HCT116 (cell line): Measurements from ENCODE around the gene TBXAS1. TPM values are rescaled to one million over a fixed set of nuclear protein-coding genes. Genes with fewer than 3 reads are reported as not detected.

Experiments
- ATAC-seq: fragments of 200-7000 bp; cut with Tn5 transposase; 2 replicates; pipeline ENCODE4 v1.9.1; 2020; ENCODE audit warnings: mild to moderate bottlenecking, moderate library complexity
- BruUV-seq: library from RNA; stranded (reverse); fragments of 400-500 nt; replicated peaks from 2 replicates; lab custom pipeline; 2021; lab: Mats Ljungman, UMichigan
- CTCF ChIA-PET: fragments of 300-600 bp; sonication (Branson Sonifier 250); formaldehyde crosslinking; loops from one replicate; lab custom pipeline; 2021; ENCODE audit warnings: antibody characterized with exemption; lab: Charles Lee
- POLR2A ChIA-PET: fragments of 300-600, 350-600 bp; sonication (Branson Sonifier 250); formaldehyde crosslinking; loops from one replicate; lab custom pipeline; 2021; ENCODE audit warnings: antibody characterized with exemption; lab: Charles Lee
- RAD21 ChIA-PET, 2 experiments: fragments of 300-600 bp; sonication (Branson Sonifier 250); formaldehyde crosslinking; loops; one replicate each; lab custom pipeline; 2023; ENCODE audit warnings: low total read pairs in 2 of 2; ENCODE audit not compliant: uncharacterized antibody in 2 of 2, unreplicated experiment in 2 of 2, low non-redundant PET in 1 of 2; lab: Charles Lee
- DNase-seq: peaks from one replicate; pipeline ENCODE4 v3.0.0-alpha.2; 2010; ENCODE audit warnings: low read depth, low spot score
- H2AFZ ChIP-seq: fragments of 200-600 bp; shearing (Covaris generic), sonication (generic); 2 replicates; pipeline ENCODE4 v1.6.1; 2017; ENCODE audit warnings: low read depth, mixed run types, mixed read lengths, antibody characterized with exemption, low read length; ENCODE audit not compliant: poor library complexity, severe bottlenecking
- H3K27ac ChIP-seq: 2 replicates; pipeline ENCODE4 v1.5.1; 2012; ENCODE audit warnings: low read depth, low read length
- H3K27me3 ChIP-seq: fragments of 200-600 bp; sonication (generic); 2 replicates; pipeline ENCODE4 v1.6.1; 2016; ENCODE audit warnings: mixed run types, low read length, mixed read lengths; ENCODE audit not compliant: insufficient read depth
- H3K36me3 ChIP-seq, 2 experiments: fragments of 200-500 bp in 1 of 2; fragments of 200-600 bp in 1 of 2; sonication (Bioruptor generic) in 1 of 2; sonication (generic) in 1 of 2; 2 replicates each; pipeline versions ENCODE4 v1.5.1 to v1.6.1; 2014 to 2016; ENCODE audit warnings: low read length in 2 of 2, inconsistent platforms in 1 of 2, mixed read lengths in 1 of 2, mixed run types in 1 of 2; ENCODE audit not compliant: insufficient read depth in 2 of 2, control insufficient read depth in 1 of 2
- H3K4me1 ChIP-seq, 2 experiments: fragments of 200-600 bp in 1 of 2; sonication (generic) in 1 of 2; 2 replicates each; pipeline versions ENCODE4 v1.5.1 to v1.6.1; 2012 to 2017; ENCODE audit warnings: low read length in 2 of 2, inconsistent platforms in 1 of 2, mild to moderate bottlenecking in 1 of 2, mixed read lengths in 1 of 2, mixed run types in 1 of 2, moderate library complexity in 1 of 2; ENCODE audit not compliant: insufficient read depth in 2 of 2, control insufficient read depth in 1 of 2
- H3K4me2 ChIP-seq: fragments of 200-600 bp; sonication (generic); 2 replicates; pipeline ENCODE4 v1.6.1; 2017; ENCODE audit warnings: mixed run types, low read length, mixed read lengths
- H3K4me3 ChIP-seq, 2 experiments: fragments of 200-600 bp in 1 of 2; sonication (generic) in 1 of 2; replicated peaks in 1 of 2; 2 replicates each; pipeline ENCODE4 v1.5.1; 2011 to 2016; ENCODE audit warnings: low read length in 2 of 2, control low read depth in 1 of 2, low read depth in 1 of 2, mild to moderate bottlenecking in 1 of 2, mixed read lengths in 1 of 2, mixed run types in 1 of 2
- H3K79me2 ChIP-seq: fragments of 200-600 bp; sonication (generic); 2 replicates; pipeline ENCODE4 v1.6.1; 2017; ENCODE audit warnings: mild to moderate bottlenecking, mixed run types, low read length, moderate library complexity, mixed read lengths; ENCODE audit not compliant: insufficient read depth
- H3K9ac ChIP-seq: fragments of 200-600 bp; sonication (generic); 2 replicates; pipeline ENCODE4 v1.6.1; 2016; ENCODE audit warnings: low read length, mixed read lengths
- H3K9me2 ChIP-seq: fragments of 200-600 bp; sonication (generic), shearing (Covaris generic); 2 replicates; pipeline ENCODE4 v1.6.1; 2017; ENCODE audit warnings: mixed run types, mild to moderate bottlenecking, moderate library complexity; ENCODE audit not compliant: insufficient read depth
- H3K9me3 ChIP-seq, 2 experiments: fragments of 200-500 bp in 1 of 2; fragments of 200-600 bp in 1 of 2; sonication (Bioruptor generic) in 1 of 2; sonication (generic) in 1 of 2; 2 replicates each; pipeline ENCODE4 v1.6.1; 2014 to 2017; ENCODE audit warnings: low read length in 2 of 2, mixed read lengths in 2 of 2, inconsistent platforms in 1 of 2, low read depth in 1 of 2, mild to moderate bottlenecking in 1 of 2, mixed run types in 1 of 2, moderate library complexity in 1 of 2; ENCODE audit not compliant: control insufficient read depth in 1 of 2, insufficient read depth in 1 of 2
- H4K20me1 ChIP-seq: fragments of 200-600 bp; sonication (generic), shearing (Covaris generic); 2 replicates; pipeline ENCODE4 v1.6.1; 2017; ENCODE audit warnings: mixed run types, mild to moderate bottlenecking, moderate library complexity; ENCODE audit not compliant: insufficient read depth
- CBX3 ChIP-seq: IDR thresholded peaks from 2 replicates; pipeline ENCODE4 v1.6.1; 2012; ENCODE audit warnings: low read depth
- CEBPB ChIP-seq: IDR thresholded peaks from 2 replicates; pipeline ENCODE4 v1.6.1; 2012; ENCODE audit warnings: low read depth
- EGR1 ChIP-seq: IDR thresholded peaks from 2 replicates; pipeline ENCODE4 v1.6.1; 2012; ENCODE audit warnings: low read depth
- EZH2phosphoT487 ChIP-seq: fragments of 200-600 bp; IDR thresholded peaks from 2 replicates; pipeline ENCODE4 v1.6.1; 2018; ENCODE audit warnings: antibody characterized with exemption, borderline replicate concordance
- JUND ChIP-seq: IDR thresholded peaks from 2 replicates; pipeline ENCODE4 v1.6.1; 2012
- POLR2A ChIP-seq: IDR thresholded peaks from 2 replicates; pipeline ENCODE4 v1.7.0; 2011; ENCODE audit warnings: borderline replicate concordance; ENCODE audit not compliant: insufficient read depth, insufficient read length; ENCODE audit errors: extremely low read depth
- POLR2AphosphoS5 ChIP-seq: IDR thresholded peaks from 2 replicates; pipeline ENCODE4 v1.6.1; 2011; ENCODE audit warnings: mild to moderate bottlenecking, low read depth, low read length, moderate library complexity
- RAD21 ChIP-seq: IDR thresholded peaks from 2 replicates; pipeline ENCODE4 v1.6.1; 2012; ENCODE audit warnings: low read depth, mild to moderate bottlenecking
- SIN3A ChIP-seq: IDR thresholded peaks from 2 replicates; pipeline ENCODE4 v1.6.1; 2012; ENCODE audit warnings: low read depth
- SP1 ChIP-seq: IDR thresholded peaks from 2 replicates; pipeline ENCODE4 v1.6.1; 2012; ENCODE audit warnings: low read depth
- SRF ChIP-seq: IDR thresholded peaks from 2 replicates; pipeline ENCODE4 v1.6.1; 2012; ENCODE audit warnings: low read depth
- YY1 ChIP-seq: IDR thresholded peaks from 2 replicates; pipeline ENCODE4 v1.6.1; 2011; ENCODE audit warnings: low read length, low read depth, moderate library complexity, mild to moderate bottlenecking; ENCODE audit not compliant: insufficient replicate concordance; ENCODE audit errors: extremely low read depth
- ZFX ChIP-seq: fragments of 450-650 bp; IDR thresholded peaks from 2 replicates; pipeline ENCODE4 v1.6.1; 2017
- intact Hi-C: fragments of 100-400 bp; cut with micrococcal nuclease; formaldehyde crosslinking; loops from 2 replicates; pipeline ENCODE4 v1.10.0; 2022
- total RNA-seq: library from RNA; stranded (reverse); gene quantifications from one replicate; pipeline ENCODE4 v1.2.1, GENCODE V29; 2021; ENCODE audit not compliant: unreplicated experiment
- TF ChIP-seq, protein P1 (sequence below): IDR thresholded peaks from 2 replicates; pipeline ENCODE4 v1.6.1; 2011; ENCODE audit warnings: mild to moderate bottlenecking, low read length, moderate library complexity; ENCODE audit not compliant: insufficient replicate concordance; ENCODE audit errors: extremely low read depth
- TF ChIP-seq, protein P2 (sequence below): IDR thresholded peaks from 2 replicates; pipeline ENCODE4 v1.6.1; 2012
- TF ChIP-seq, protein P3 (sequence below): IDR thresholded peaks from 2 replicates; pipeline ENCODE4 v1.6.1; 2012; ENCODE audit warnings: low read depth
- TF ChIP-seq, protein P4 (sequence below): IDR thresholded peaks from 2 replicates; pipeline ENCODE4 v1.6.1; 2012
- TF ChIP-seq, protein P5 (sequence below), 3 experiments: fragments of 200-600 bp in 1 of 3; sonication (generic) in 1 of 3; IDR thresholded peaks in 2 of 3; conservative IDR thresholded peaks in 1 of 3; 2 replicates each; pipeline ENCODE4 v1.5.1; 2012 to 2017; ENCODE audit warnings: low read depth in 2 of 3, low read length in 2 of 3, antibody characterized with exemption in 1 of 3, borderline replicate concordance in 1 of 3, control low read depth in 1 of 3, mild to moderate bottlenecking in 1 of 3, mixed read lengths in 1 of 3, mixed run types in 1 of 3, moderate library complexity in 1 of 3; ENCODE audit not compliant: insufficient read depth in 1 of 3

The TBXAS1 gene
- total RNA-seq, 1 experiment from 2014 or later, result 1.4 TPM

DNA sequence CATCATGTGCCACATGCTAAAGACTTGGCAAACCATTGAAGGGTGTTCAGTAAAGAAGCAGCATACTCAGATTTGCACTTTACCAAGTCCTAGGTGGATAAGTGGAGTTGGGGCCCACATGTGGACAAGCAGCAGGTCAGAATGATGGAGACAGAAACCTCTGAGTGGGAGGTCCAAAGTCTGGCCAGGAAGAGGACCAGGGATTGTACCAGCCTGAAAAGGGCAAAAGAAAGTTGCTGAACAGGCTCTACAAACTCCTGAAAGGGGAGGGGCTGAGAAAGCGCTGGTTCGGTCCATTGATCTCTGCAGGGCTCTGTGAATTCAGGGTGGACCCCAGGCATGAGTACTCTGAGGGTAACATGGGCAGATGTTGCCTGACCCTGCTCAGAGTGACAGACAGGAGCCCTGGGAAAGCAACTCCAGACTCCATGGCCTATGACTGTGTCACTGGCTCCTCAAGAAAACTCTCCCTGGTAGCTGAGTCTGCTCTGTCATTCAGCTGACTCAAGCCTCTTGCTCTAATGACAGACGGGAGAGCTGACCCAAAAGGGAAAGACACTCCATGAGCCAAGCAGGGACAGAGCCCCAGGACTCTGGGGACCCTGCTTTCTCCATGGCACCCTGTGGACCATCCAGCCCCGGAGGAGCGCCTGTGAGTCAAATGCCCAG is 68.5 kb downstream of the TBXAS1 start:
- no peak for DNase-seq
- ChIA-PET RAD21 (no interaction called here), POLR2A (no interaction called here)
- H3K9me2 ChIP-seq, result no peaks in the 10 kb centered on the region
- peaks cover 0 to 5% of the 10 kb centered on the region in 2 experiments; a peak in 1 of 4 replicates for H3K4me1 ChIP-seq
- ATAC-seq, result no peak
- no peak overlapping the region for H3K9ac ChIP-seq
- H3K4me3 ChIP-seq, result no peak overlapping the region
- H3K36me3 ChIP-seq, result no peaks in the 10 kb centered on the region
- no peak overlapping the region for H2AFZ ChIP-seq
- no peaks in the 10 kb centered on the region for H3K79me2 ChIP-seq
- H3K27me3 ChIP-seq, result no peaks in the 10 kb centered on the region; the same call in 1 of the 2 replicates
- H4K20me1 ChIP-seq, result no peaks in the 10 kb centered on the region
- BruUV-seq, result no TSS peak
- H3K4me2 ChIP-seq, result no peak overlapping the region
- H3K27ac ChIP-seq, result no peak overlapping the region
- TF ChIP-seq, protein P1, sequence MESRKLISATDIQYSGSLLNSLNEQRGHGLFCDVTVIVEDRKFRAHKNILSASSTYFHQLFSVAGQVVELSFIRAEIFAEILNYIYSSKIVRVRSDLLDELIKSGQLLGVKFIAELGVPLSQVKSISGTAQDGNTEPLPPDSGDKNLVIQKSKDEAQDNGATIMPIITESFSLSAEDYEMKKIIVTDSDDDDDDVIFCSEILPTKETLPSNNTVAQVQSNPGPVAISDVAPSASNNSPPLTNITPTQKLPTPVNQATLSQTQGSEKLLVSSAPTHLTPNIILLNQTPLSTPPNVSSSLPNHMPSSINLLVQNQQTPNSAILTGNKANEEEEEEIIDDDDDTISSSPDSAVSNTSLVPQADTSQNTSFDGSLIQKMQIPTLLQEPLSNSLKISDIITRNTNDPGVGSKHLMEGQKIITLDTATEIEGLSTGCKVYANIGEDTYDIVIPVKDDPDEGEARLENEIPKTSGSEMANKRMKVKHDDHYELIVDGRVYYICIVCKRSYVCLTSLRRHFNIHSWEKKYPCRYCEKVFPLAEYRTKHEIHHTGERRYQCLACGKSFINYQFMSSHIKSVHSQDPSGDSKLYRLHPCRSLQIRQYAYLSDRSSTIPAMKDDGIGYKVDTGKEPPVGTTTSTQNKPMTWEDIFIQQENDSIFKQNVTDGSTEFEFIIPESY, result no peak
- no peak for TF ChIP-seq POLR2A
- TF ChIP-seq POLR2AphosphoS5, result no peak
- no peak for TF ChIP-seq EGR1
- TF ChIP-seq CEBPB, result no peak
- no peak for TF ChIP-seq SIN3A
- no peak for TF ChIP-seq EZH2phosphoT487
- no peak for TF ChIP-seq RAD21
- TF ChIP-seq YY1, result no peak
- no peak for TF ChIP-seq CBX3
- TF ChIP-seq, protein P2, sequence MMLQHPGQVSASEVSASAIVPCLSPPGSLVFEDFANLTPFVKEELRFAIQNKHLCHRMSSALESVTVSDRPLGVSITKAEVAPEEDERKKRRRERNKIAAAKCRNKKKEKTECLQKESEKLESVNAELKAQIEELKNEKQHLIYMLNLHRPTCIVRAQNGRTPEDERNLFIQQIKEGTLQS, result no peak
- TF ChIP-seq, protein P3, sequence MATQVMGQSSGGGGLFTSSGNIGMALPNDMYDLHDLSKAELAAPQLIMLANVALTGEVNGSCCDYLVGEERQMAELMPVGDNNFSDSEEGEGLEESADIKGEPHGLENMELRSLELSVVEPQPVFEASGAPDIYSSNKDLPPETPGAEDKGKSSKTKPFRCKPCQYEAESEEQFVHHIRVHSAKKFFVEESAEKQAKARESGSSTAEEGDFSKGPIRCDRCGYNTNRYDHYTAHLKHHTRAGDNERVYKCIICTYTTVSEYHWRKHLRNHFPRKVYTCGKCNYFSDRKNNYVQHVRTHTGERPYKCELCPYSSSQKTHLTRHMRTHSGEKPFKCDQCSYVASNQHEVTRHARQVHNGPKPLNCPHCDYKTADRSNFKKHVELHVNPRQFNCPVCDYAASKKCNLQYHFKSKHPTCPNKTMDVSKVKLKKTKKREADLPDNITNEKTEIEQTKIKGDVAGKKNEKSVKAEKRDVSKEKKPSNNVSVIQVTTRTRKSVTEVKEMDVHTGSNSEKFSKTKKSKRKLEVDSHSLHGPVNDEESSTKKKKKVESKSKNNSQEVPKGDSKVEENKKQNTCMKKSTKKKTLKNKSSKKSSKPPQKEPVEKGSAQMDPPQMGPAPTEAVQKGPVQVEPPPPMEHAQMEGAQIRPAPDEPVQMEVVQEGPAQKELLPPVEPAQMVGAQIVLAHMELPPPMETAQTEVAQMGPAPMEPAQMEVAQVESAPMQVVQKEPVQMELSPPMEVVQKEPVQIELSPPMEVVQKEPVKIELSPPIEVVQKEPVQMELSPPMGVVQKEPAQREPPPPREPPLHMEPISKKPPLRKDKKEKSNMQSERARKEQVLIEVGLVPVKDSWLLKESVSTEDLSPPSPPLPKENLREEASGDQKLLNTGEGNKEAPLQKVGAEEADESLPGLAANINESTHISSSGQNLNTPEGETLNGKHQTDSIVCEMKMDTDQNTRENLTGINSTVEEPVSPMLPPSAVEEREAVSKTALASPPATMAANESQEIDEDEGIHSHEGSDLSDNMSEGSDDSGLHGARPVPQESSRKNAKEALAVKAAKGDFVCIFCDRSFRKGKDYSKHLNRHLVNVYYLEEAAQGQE, result no peak
- TF ChIP-seq ZFX, result no peak
- TF ChIP-seq SRF, result no peak
- TF ChIP-seq, protein P4, sequence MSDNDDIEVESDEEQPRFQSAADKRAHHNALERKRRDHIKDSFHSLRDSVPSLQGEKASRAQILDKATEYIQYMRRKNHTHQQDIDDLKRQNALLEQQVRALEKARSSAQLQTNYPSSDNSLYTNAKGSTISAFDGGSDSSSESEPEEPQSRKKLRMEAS, result no peak
- TF ChIP-seq, protein P5, sequence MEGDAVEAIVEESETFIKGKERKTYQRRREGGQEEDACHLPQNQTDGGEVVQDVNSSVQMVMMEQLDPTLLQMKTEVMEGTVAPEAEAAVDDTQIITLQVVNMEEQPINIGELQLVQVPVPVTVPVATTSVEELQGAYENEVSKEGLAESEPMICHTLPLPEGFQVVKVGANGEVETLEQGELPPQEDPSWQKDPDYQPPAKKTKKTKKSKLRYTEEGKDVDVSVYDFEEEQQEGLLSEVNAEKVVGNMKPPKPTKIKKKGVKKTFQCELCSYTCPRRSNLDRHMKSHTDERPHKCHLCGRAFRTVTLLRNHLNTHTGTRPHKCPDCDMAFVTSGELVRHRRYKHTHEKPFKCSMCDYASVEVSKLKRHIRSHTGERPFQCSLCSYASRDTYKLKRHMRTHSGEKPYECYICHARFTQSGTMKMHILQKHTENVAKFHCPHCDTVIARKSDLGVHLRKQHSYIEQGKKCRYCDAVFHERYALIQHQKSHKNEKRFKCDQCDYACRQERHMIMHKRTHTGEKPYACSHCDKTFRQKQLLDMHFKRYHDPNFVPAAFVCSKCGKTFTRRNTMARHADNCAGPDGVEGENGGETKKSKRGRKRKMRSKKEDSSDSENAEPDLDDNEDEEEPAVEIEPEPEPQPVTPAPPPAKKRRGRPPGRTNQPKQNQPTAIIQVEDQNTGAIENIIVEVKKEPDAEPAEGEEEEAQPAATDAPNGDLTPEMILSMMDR (IDR thresholded peaks at IDR 0.05 in 2 of 3, conservative IDR thresholded peaks at IDR 0.05 in 1 of 3; ENCODE audit: borderline replicate concordance in 1 of 3, insufficient read depth in 1 of 3, low read depth in 2 of 3, low read length in 2 of 3), result no peak
- TF ChIP-seq SP1, result no peak
- no peak for TF ChIP-seq JUND
- TF ChIP-seq, all 23 proteins: peak for 0
- no peaks in the 10 kb centered on the region for H3K9me3 ChIP-seq
- intact Hi-C loops, result no loop called here
- CTCF ChIA-PET, result no interaction called here
